ENCODE measurements around the gene KIF16B. TPM values are rescaled to one million over a fixed set of nuclear protein-coding genes. Genes with fewer than 3 reads are reported as not detected.

Gene KIF16B
- polyA plus RNA-seq, 1 experiment = 10.2 TPM

GRCh38 chr20:16241911-16242310 is 331.3 kb downstream of the KIF16B start:
- Histone ChIP-seq H3K4me3 (ENCODE audit: low read depth, low read length) (no peak overlapping the region), H3K27me3 (ENCODE audit: control insufficient read depth, insufficient read depth, low read length) (no peaks in the 10 kb centered on the region), H3K27ac (ENCODE audit: low read depth, low read length) (no peak overlapping the region), H3K9me3 (ENCODE audit: control insufficient read depth, insufficient read depth, low read length) (no peaks in the 10 kb centered on the region)
- no peak for DNase-seq (ENCODE audit: low read depth, low spot score)
- POLR2A ChIA-PET = no interaction called here
- TF ChIP-seq, protein P1, sequence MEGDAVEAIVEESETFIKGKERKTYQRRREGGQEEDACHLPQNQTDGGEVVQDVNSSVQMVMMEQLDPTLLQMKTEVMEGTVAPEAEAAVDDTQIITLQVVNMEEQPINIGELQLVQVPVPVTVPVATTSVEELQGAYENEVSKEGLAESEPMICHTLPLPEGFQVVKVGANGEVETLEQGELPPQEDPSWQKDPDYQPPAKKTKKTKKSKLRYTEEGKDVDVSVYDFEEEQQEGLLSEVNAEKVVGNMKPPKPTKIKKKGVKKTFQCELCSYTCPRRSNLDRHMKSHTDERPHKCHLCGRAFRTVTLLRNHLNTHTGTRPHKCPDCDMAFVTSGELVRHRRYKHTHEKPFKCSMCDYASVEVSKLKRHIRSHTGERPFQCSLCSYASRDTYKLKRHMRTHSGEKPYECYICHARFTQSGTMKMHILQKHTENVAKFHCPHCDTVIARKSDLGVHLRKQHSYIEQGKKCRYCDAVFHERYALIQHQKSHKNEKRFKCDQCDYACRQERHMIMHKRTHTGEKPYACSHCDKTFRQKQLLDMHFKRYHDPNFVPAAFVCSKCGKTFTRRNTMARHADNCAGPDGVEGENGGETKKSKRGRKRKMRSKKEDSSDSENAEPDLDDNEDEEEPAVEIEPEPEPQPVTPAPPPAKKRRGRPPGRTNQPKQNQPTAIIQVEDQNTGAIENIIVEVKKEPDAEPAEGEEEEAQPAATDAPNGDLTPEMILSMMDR (IDR thresholded peaks at IDR 0.05; ENCODE audit: low read depth, low read length) = no peak
- CTCF ChIA-PET = no interaction called here

GRCh38 chr20:16240355-16240754 is 332.9 kb downstream of the KIF16B start:
- ChIA-PET CTCF (no interaction called here), POLR2A (no interaction called here)
- DNase-seq (ENCODE audit: low read depth, low spot score) = no peak
- Histone ChIP-seq H3K27me3 (ENCODE audit: control insufficient read depth, insufficient read depth, low read length) (no peaks in the 10 kb centered on the region), H3K4me3 (ENCODE audit: low read depth, low read length) (no peak overlapping the region), H3K27ac (ENCODE audit: low read depth, low read length) (no peak overlapping the region), H3K9me3 (ENCODE audit: control insufficient read depth, insufficient read depth, low read length) (no peaks in the 10 kb centered on the region)
- TF ChIP-seq, protein P1 (IDR thresholded peaks at IDR 0.05; ENCODE audit: low read depth, low read length) = no peak

DNA sequence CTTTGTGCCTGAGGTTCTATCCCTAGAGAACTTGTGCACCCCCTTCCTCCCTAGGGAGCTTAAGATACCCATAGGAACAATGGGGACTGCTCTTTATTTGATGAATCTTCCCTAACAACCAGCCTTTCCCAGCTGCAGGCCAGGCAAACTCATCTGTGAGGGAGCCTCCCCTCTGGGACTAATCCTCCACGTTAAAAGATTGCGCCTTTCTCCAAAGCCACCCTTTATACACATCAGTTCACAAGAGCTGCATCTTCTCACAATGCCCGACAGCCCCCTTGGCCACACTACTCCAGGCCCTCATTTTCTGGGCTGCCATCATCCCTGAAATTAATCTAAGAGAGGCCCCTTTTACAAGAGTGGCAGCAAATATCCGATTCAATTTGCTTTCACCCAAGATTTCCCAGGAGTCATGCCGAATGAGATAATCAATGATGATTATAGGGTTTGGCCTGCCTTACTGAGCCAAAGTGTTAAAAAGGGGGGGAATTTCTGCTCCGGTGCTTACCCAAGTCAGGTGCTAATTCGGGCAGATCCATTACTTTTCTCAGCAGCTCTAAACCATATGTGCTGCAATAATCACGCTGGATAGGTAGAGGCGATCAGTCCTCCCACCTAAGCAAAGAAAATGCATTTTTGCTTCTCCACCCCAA is 336.5 kb downstream of the KIF16B start:
- Histone ChIP-seq H3K27ac (ENCODE audit: low read depth, low read length) (no peak overlapping the region), H3K9me3 (ENCODE audit: control insufficient read depth, insufficient read depth, low read length) (no peaks in the 10 kb centered on the region), H3K4me3 (ENCODE audit: low read depth, low read length) (no peak overlapping the region), H3K27me3 (ENCODE audit: control insufficient read depth, insufficient read depth, low read length) (no peaks in the 10 kb centered on the region)
- DNase-seq (ENCODE audit: low read depth, low spot score) = no peak
- ChIA-PET CTCF (no interaction called here), POLR2A (no interaction called here)
- TF ChIP-seq, protein P1 (IDR thresholded peaks at IDR 0.05; ENCODE audit: low read depth, low read length) = no peak

- H3K9me3 ChIP-seq (ENCODE audit: control insufficient read depth, insufficient read depth, low read length) = no peaks in the 10 kb centered on the region; the same call in 1 of the 2 replicates
- POLR2A ChIA-PET = no interaction called here
These were observed 342.8 kb downstream of the KIF16B start for GRCh38 chr20:16230402-16230801.

GRCh38 chr20:16229813-16230212 is 343.4 kb downstream of the KIF16B start:
- ChIA-PET CTCF (no interaction called here), POLR2A (no interaction called here)
- DNase-seq (ENCODE audit: low read depth, low spot score) = no peak
- Histone ChIP-seq H3K27me3 (ENCODE audit: control insufficient read depth, insufficient read depth, low read length) (no peaks in the 10 kb centered on the region), H3K9me3 (ENCODE audit: control insufficient read depth, insufficient read depth, low read length) (no peaks in the 10 kb centered on the region; the same call in 1 of the 2 replicates), H3K27ac (ENCODE audit: low read depth, low read length) (no peak overlapping the region), H3K4me3 (ENCODE audit: low read depth, low read length) (no peak overlapping the region)
- TF ChIP-seq, protein P1 (IDR thresholded peaks at IDR 0.05; ENCODE audit: low read depth, low read length) = no peak

More at GRCh38 chr20:16230402-16230801, 342.8 kb downstream of the KIF16B start:
- Histone ChIP-seq H3K27ac (ENCODE audit: low read depth, low read length) (no peak overlapping the region), H3K4me3 (ENCODE audit: low read depth, low read length) (no peak overlapping the region), H3K27me3 (ENCODE audit: control insufficient read depth, insufficient read depth, low read length) (no peaks in the 10 kb centered on the region)
- CTCF ChIA-PET = no interaction called here
- DNase-seq (ENCODE audit: low read depth, low spot score) = no peak
- TF ChIP-seq, protein P1 (IDR thresholded peaks at IDR 0.05; ENCODE audit: low read depth, low read length) = no peak

Data from AG04450 (cell line).